HG03354 (cell line): Measurements from ENCODE around the gene APP.
A peak's percentile ranks its signal among the peaks of the same experiment; 100 is the strongest.

Experiments
- ATAC-seq: cut with Tn5 transposase; IDR thresholded peaks from one replicate; pipeline ENCODE4 v1.9.1; 2021; ENCODE audit warnings: mild to moderate bottlenecking; ENCODE audit not compliant: unreplicated experiment, poor library complexity, severe bottlenecking

Gene APP

DNA sequence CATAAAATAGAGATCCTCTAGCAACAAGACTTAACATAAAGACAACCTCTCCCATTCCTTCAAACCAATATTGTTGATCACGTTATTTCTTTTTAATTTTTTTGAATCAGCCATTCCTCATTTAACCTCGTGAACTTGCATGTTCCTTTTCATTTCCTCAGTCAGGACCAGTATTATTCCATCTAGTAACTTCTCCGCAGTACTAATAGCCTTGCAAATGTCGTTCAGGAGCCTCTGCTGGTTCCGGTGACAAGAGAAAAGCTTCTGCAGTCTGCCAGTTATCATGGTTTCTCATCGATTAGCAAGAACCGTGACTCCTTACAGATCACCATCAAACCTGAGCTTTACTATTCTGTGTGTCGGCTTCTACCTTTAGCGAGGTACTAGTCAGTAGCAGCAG is 3.0 kb downstream of the APP start:
- ATAC-seq: no peak

GRCh38 chr21:26165331-26165730 is 5.2 kb downstream of the APP start:
- ATAC-seq: no peak

DNA sequence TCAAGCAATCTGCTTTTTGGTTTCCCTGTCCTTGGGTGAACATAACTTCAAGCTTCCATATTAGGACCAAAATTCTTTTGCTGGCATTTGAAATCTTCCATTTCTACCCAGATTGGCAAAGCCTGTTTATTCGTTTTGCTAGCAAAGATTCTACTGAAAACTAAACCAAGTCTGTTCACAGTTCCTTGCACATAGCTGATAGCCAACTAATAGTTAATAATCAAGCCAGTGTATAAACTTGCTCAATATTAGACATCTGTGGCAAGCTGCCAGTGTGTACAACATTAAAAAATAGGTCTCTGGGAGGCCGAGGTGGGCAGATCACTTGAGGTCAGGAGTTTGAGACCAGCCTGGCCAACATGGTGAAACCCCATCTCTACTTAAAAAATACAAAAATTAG is 6.3 kb downstream of the APP start:
- no peak for ATAC-seq

- no peak for ATAC-seq
These were observed 8.5 kb downstream of the APP start for GRCh38 chr21:26162081-26162480.

DNA sequence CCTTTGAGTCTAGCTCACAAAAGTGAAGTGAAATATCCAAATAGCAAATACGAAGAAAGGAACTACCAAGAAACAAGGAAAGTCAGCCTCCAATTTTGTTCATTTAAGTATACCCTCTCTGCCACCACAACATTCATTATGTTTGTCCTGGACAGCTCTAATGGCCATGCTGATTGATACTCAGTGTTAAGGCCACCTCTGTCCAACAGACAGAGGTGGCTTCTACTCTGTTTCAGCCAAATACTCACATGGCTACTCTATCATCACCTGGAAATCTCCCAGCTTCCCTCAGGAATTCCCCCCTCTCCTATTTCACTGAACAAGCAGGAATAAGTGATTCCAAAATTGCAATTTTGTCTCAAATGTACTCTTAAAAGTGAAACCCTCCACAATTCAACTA is 10.7 kb downstream of the APP start:
- no peak for ATAC-seq

DNA sequence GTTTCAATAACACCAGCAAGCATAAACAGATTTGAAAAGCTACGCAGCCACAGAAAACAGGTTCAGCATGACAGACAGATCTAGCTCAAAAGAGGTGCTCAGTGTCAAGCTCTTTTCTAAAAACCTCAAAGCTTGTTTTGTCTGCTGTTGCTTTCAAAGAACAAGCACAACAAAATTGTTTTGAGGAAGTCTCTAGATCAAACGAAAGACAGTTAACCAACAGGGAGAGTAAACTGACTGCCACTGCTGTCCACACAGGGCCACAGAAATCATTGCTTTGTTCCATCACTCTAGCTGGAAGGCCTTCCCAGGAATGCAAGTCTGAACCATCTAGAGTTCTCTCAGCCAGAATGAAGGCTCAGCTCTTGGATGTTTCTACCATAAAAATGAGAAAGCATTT is 12.8 kb downstream of the APP start:
- no peak for ATAC-seq

DNA sequence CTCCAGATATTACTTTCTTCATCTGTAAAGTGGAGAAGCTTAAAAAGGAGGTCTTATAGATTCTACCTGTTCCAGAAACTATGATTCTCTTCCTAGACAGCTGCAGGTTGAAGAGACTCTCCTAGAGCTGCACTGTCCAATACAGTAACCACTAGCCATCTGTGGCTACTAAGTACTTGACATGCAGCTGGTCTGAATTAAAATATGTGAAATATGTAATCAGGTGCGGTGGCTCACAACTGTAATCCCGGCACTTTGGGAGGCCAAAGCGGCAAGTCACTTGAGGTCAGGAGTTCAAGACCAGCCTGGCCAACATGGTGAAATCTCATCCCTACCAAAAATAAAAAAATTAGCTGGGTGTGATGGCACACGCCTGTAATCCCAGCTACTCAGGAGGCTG is 15.8 kb downstream of the APP start:
- ATAC-seq: no peak

- no peak for ATAC-seq
These were observed 16.8 kb downstream of the APP start for GRCh38 chr21:26153758-26154157.

DNA sequence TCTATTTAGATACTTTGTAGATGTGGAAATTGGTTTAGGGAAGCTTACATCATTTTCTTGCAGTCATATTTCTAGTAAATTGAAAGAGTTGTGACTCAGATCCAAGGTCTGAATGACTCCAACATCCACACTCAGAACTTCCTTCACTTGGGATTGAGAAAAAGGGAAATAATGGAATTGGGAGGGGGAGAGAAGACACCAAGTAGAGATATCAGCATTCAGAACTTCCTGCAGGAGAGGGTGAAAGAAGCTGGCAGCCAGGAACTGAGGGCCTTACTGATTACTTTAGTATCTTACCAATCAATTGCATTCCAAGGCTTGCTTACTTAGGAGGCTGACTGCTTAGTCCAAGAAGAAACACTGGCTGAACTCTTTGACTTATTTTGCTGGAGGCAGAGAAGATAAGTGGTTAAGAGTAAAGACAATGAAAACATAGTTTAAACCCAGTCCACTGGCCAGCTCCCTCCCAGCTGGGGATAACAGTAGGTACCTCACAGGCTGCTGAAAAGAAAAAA is 21.7 kb downstream of the APP start:
- no peak for ATAC-seq

- no peak for ATAC-seq
These were observed 22.3 kb downstream of the APP start for GRCh38 chr21:26148071-26148839.

- no peak for ATAC-seq
These were observed 23.0 kb downstream of the APP start for GRCh38 chr21:26147535-26147934.

DNA sequence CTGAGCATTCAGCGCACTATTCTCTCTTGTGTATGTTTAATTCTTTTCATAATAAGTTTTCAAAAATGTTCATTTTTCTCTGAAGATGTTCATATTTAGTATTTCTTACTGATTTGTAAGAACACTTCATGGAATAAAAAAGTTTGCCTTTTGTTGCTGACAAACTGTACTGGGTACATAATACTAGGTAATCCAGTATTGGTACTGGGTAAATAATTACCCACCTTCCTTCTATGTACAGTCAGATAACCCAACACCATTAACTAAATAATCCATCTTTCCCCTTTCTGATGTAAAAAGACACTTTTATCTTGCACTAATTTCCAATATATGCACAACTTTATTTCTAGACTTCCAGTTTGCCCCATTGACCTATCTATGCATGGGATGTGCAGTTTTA is 23.9 kb downstream of the APP start:
- ATAC-seq: no peak

- no peak for ATAC-seq
These were observed 26.5 kb downstream of the APP start for GRCh38 chr21:26144031-26144430.

- ATAC-seq: no peak
These were observed 28.2 kb downstream of the APP start for GRCh38 chr21:26142363-26142762.

GRCh38 chr21:26140926-26141325 is 29.6 kb downstream of the APP start:
- no peak for ATAC-seq

DNA sequence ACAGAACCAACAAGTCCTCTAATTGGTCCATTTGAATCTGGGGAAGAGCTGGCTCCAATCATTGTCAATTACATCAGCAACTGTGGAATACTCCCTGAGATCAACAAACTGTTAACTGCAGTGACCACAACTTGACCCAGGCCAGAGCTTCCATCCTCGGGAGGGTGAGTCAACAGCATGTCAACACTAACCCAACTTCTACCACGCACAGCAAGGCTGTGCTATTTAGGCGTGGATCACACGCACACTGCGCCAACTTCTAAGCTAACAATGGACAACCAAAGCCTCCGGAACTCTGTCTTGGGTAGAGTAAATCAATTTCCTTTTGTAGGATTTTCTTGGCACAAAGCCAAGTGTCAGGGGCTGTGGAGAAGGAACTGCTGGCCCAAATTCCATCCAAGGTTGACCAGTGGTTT is 30.4 kb downstream of the APP start:
- ATAC-seq: no peak

GRCh38 chr21:26138615-26139257 is 31.8 kb downstream of the APP start:
- ATAC-seq: no peak

GRCh38 chr21:26137379-26138060 is 33.0 kb downstream of the APP start:
- no peak for ATAC-seq

- peak; percentile 97 for ATAC-seq
These were observed 33.9 kb downstream of the APP start for GRCh38 chr21:26136671-26137070.

GRCh38 chr21:26135520-26135919 is 35.0 kb downstream of the APP start:
- ATAC-seq: no peak

GRCh38 chr21:26131554-26131953 is 39.0 kb downstream of the APP start:
- ATAC-seq: no peak
